ENCODE data around the gene DZIP1. TPM values are rescaled to one million over a fixed set of nuclear protein-coding genes. Genes with fewer than 3 reads are reported as not detected.

DZIP1 gene
- total RNA-seq, 1 donor from 2014 or later: 62.8 TPM

- H3K9me3 Mint-ChIP-seq: no peaks in the 10 kb centered on the region
- no peak for DNase-seq (ENCODE audit: low spot score in 2 of 2, unreplicated experiment in 2 of 2)
- no peak overlapping the region for H3K4me3 Mint-ChIP-seq
- H3K27me3 Mint-ChIP-seq (ENCODE audit: low read depth): no peaks in the 10 kb centered on the region
- no peak for TF ChIP-seq CTCF (IDR thresholded peaks at IDR 0.05; ENCODE audit: unreplicated experiment)
- no peaks in the 10 kb centered on the region for H3K4me1 Mint-ChIP-seq
- H3K27ac Mint-ChIP-seq: no peak overlapping the region
- H3K36me3 Mint-ChIP-seq: no peaks in the 10 kb centered on the region
Measured at GRCh38 chr13:95535243-95535642, 109.3 kb downstream of the DZIP1 start.

- Mint-ChIP-seq H3K4me3 (no peak overlapping the region), H3K27ac (no peak overlapping the region), H3K27me3 (ENCODE audit: low read depth) (no peaks in the 10 kb centered on the region), H3K9me3 (no peaks in the 10 kb centered on the region), H3K36me3 (no peaks in the 10 kb centered on the region), H3K4me1 (no peaks in the 10 kb centered on the region)
- no peak for TF ChIP-seq CTCF (IDR thresholded peaks at IDR 0.05; ENCODE audit: unreplicated experiment)
- DNase-seq (ENCODE audit: low spot score in 2 of 2, unreplicated experiment in 2 of 2): no peak
Measured at GRCh38 chr13:95533545-95534160, 110.9 kb downstream of the DZIP1 start.

- H3K9me3 Mint-ChIP-seq: no peaks in the 10 kb centered on the region
- no peak for TF ChIP-seq CTCF (IDR thresholded peaks at IDR 0.05; ENCODE audit: unreplicated experiment)
- H3K36me3 Mint-ChIP-seq: no peaks in the 10 kb centered on the region
- H3K27ac Mint-ChIP-seq: no peak overlapping the region
- DNase-seq (ENCODE audit: low spot score in 2 of 2, unreplicated experiment in 2 of 2): no peak
- no peaks in the 10 kb centered on the region for H3K4me1 Mint-ChIP-seq
- H3K27me3 Mint-ChIP-seq (ENCODE audit: low read depth): no peaks in the 10 kb centered on the region
- H3K4me3 Mint-ChIP-seq: no peak overlapping the region
Measured at GRCh38 chr13:95530178-95530577, 114.3 kb downstream of the DZIP1 start.

Other genes starting within 250 kb of the DZIP1 start
- gene CLDN10, start 92.0 kb downstream of the DZIP1 start, total RNA-seq: 1.1 to 2.0 TPM (median 1.5 TPM) in 3 replicates
- gene DNAJC3, start 32.4 kb upstream of the DZIP1 start, total RNA-seq: 21.7 to 22.9 TPM (median 22.6 TPM) in 3 replicates

Data from mesothelial cell of epicardium (in vitro differentiated cells).